A549 treated with AZD9567 at 1 μM for 4 hours (cell line): Measurements from ENCODE around the gene CDC123. TPM values are rescaled to one million over a fixed set of nuclear protein-coding genes. Genes with fewer than 3 reads are reported as not detected.

ENCODE experiments used
- total RNA-seq: library from RNA; stranded (reverse); fragments of 200-300 nt; extraction: Qiagen RNA extraction; gene quantifications from 5 replicates; pipeline ENCODE4 v1.2.3, GENCODE V29; 2022; ENCODE audit not compliant: insufficient read depth

The CDC123 gene, protein sequence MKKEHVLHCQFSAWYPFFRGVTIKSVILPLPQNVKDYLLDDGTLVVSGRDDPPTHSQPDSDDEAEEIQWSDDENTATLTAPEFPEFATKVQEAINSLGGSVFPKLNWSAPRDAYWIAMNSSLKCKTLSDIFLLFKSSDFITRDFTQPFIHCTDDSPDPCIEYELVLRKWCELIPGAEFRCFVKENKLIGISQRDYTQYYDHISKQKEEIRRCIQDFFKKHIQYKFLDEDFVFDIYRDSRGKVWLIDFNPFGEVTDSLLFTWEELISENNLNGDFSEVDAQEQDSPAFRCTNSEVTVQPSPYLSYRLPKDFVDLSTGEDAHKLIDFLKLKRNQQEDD
- 125 to 178 TPM (median 127 TPM) in 5 replicates for total RNA-seq

DNA sequence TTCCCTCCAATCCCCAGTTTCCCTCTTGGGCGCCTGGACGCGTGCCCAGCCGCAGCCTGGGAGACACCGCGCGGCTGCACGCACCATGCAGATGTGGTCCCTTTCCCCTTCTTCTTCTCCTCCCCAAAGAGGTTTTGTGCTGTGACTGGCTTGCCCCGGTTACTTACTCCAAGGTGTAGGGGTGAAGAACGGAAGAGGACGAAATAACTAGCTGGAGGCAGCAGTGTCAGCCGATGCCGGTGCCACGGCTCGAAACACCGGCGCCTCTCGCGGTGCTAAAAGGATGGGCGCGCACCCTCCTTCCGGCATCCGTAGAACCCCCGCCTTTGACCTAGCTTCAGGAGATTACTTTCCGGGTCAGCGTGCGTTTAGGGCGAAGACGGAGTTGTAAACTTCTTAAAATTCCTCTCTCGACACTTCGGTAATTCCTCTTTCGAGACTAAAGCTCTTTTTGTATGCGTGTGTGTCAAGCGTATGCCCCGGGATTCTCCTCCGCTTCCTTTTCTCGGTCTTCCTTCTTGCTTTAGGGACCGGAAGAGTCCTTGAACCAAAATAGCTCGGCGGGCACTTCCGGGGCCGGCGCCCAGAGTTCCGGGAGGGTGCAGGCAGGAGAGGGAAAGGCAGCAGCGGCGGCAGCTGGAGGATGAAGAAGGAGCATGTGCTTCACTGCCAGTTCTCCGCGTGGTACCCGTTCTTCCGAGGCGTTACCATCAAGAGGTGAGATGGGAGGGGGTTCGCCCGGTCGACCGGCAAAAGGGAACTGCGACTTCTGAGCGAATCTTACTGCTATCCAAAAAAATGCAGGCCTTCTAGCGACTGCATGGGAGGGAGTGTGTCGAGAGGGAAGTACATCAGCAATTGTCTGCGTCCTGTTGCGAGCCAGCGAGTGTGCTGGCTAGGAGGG is at the start of gene CDC123, which contains the start of gene NUDT5:
Gene CDC123, plus strand, starts transcription at position 586 of the 904 bp plus-strand sequence. Its CDS starts 58 bp downstream, at position 644.
Gene NUDT5, minus strand, starts transcription at position 289 of the 904 bp plus-strand sequence. CDS start 9,600 bp downstream, outside the sequence.

Other genes with a start within 250 kb of the CDC123 start
- 12.5 to 13.7 TPM (median 13.3 TPM) in 5 replicates for gene UPF2, start 153.4 kb upstream of the CDC123 start, total RNA-seq
- gene DHTKD1, start 127.2 kb upstream of the CDC123 start, total RNA-seq = 8.2 to 10.3 TPM (median 9.8 TPM) in 5 replicates
- 11.2 to 13.0 TPM (median 12.0 TPM) in 5 replicates for gene SEC61A2, start 66.5 kb upstream of the CDC123 start, total RNA-seq
- gene NUDT5, start 297 bp upstream of the CDC123 start, total RNA-seq = 130 to 187 TPM (median 136 TPM) in 5 replicates
- gene CAMK1D, start 153.4 kb downstream of the CDC123 start, total RNA-seq = 6.4 to 7.4 TPM (median 7.2 TPM) in 5 replicates